Stimulated activated CD4-positive, alpha-beta T cell treated with anti-CD3 and anti-CD28 coated beads, Interleukin-12 subunit alpha, Interleukin-12 subunit beta, amount 100 ng/mL, for 4 hours (primary cell): ENCODE measurements around the gene HNRNPUL2.
"Not testable (repeated sequence)": the region's sequence is repeated elsewhere in the genome, so short reads cannot be mapped to it uniquely, and the experiment has no call there.

ENCODE experiments used
- DNase-seq: peaks from one replicate; pipeline ENCODE4 v3.0.0-alpha.2; 2020

HNRNPUL2 gene

GRCh38 chr11:62694455-62695167 lies 32.6 kb downstream of the HNRNPUL2 start:
- DNase-seq: peak; percentile 67

GRCh38 chr11:62693624-62694023 lies 33.6 kb downstream of the HNRNPUL2 start:
- not testable (repeated sequence) for DNase-seq

- DNase-seq: no peak
Measured at GRCh38 chr11:62689421-62690183, 37.7 kb downstream of the HNRNPUL2 start, which contains the start of gene LRRN4CL. Gene LRRN4CL, minus strand, starts transcription at chr11:62689530. Its CDS starts 1,022 bp downstream, at chr11:62688508.

DNA sequence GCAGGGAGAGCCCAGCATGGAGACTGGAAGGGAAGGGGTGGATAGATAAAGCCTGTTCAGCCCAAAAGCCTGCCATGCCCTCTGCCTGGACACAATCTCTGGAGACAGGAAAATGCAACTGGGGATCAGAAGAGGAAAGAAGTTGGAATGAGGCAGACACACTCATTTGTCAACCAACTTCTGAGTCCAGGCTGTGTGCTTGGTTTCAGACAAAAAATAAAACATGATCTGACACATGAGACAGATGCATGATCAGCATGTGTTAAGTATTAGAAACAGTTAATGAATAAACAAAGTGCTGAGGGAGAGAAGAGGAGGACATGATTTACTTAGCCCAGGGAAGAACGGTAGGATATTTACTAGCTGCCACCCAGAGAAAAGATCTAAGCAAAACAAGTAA lies 38.8 kb downstream of the HNRNPUL2 start:
- DNase-seq: no peak

- DNase-seq: no peak
Measured at GRCh38 chr11:62687508-62688396, 39.5 kb downstream of the HNRNPUL2 start.

DNA sequence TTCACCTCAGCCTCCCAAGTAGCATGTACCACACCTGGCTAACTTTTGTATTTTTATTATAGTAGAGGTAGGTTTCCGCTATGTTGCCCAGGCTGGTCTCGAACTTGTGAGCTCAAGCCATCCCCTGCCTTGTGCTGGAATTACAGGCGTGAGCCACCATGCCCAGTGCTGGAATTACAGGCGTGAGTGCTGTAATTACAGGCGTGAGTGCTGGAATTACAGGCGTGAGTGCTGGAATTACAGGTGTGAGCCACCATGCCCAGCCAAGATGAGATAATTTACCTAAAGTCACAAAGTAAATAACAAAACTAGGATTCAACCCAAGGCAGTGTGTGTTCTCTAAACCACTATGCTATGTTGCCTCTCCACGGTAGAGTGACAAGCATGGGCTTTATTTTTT lies 44.7 kb downstream of the HNRNPUL2 start:
- no peak for DNase-seq

- no peak for DNase-seq
Measured at GRCh38 chr11:62680825-62681240, 46.4 kb downstream of the HNRNPUL2 start.

DNA sequence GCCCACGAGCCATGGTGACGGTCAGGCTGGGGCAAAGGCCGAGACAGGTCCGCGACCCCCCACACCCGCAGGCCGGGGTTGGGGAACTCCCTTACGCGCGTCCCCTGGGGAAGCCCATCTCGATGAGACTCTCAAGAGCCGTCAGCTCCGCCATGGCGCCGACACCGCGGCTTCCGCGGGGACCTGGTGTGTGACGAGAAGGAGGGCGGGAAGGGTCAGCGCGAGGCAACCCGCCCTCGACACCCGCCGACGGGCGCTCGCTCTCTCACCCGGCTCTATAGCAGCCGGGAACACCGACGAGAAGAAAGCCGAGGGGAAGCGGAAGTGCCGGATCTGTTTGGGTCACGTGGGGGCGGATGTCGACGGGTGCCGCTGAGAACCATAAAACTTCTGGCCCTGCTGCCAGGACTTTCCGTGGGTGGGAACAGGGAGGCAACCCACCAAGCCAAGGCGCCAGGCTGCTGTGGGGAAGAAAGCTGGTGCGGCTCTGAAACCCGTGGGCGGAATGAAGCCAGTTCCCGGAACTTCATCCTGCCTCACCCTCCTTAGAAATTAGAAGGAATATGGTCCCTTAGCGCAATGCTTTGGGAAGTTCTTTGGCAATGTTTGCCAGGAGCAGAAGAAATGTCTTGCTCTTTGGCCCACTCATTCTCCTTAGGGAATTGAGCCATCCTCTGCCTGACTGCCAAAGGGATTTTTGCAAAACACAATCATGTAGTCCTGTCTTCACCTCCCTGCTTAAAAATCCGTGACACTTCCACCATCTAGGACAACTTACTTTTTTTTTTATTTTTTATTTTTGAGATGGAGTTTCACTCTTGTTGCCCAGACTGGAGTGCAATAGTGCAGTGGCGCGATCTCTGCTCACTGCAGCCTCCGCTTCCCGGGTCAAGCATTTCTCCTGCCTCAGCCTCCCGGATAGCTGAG lies 48.2 kb downstream of the HNRNPUL2 start, which contains the start of gene UBXN1:
UBXN1 (minus strand) TSS at position 304 of the 927 bp plus-strand sequence; CDS start at position 154, 150 bp downstream.
- DNase-seq: peak; percentile 79

GRCh38 chr11:62678433-62678769 lies 48.9 kb downstream of the HNRNPUL2 start:
- no peak for DNase-seq

- no peak for DNase-seq
Measured at GRCh38 chr11:62677714-62678113, 49.5 kb downstream of the HNRNPUL2 start.

DNA sequence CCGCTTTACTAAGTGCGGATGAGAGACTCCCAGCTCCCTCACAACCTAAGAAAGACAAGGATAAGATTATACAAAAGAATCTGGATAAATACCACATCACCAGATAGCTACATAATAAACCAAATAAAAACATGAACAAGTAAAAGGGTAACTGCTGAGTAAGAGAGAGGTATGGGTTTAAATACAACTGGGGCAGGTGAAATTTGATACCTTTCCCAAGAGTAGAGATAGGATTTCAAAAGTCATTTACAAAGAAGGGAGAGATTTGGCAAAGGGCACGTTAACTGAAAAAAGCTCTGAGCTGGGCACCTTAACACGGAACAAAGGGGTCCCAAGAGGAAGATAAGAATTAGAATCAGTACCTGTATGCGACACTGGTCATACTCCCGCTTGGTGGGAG lies 50.1 kb downstream of the HNRNPUL2 start:
- no peak for DNase-seq

- DNase-seq: no peak
Measured at GRCh38 chr11:62676698-62677097, 50.6 kb downstream of the HNRNPUL2 start.

DNA sequence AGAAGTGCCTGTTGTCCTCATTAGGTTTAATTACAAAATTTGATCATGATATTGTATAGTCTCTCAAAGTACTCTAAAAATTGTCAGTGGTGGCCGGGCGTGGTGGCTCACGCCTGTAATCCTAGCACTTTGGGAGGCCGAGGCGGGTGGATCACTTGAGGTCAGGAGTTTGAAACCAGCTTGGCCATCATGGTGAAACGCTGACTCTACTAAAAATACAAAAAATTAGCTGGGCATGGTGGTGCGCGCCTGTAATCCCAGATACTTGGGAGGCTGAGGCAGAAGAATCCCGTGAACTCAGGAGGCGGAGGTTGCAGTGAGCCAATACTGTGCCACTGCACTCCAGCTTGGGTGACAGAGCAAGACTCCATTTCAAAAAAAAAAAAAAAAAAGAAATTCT lies 51.8 kb downstream of the HNRNPUL2 start:
- not testable (repeated sequence) for DNase-seq

DNA sequence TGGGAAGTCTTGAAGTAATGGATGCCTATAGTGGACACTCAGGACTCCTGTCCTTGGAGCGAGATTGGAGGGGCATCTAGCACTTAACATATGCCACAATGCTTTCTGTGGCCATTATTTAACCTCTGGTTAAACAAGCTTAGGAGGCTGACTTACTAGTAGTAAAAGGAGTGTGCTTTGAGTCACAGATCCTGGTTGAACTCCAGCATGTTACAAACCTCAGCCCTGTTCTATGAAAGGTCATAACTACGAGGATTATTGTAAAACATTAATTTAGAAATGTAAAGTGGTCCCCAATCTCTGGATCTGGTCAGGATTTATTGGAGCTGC lies 54.1 kb downstream of the HNRNPUL2 start:
- DNase-seq: no peak

DNA sequence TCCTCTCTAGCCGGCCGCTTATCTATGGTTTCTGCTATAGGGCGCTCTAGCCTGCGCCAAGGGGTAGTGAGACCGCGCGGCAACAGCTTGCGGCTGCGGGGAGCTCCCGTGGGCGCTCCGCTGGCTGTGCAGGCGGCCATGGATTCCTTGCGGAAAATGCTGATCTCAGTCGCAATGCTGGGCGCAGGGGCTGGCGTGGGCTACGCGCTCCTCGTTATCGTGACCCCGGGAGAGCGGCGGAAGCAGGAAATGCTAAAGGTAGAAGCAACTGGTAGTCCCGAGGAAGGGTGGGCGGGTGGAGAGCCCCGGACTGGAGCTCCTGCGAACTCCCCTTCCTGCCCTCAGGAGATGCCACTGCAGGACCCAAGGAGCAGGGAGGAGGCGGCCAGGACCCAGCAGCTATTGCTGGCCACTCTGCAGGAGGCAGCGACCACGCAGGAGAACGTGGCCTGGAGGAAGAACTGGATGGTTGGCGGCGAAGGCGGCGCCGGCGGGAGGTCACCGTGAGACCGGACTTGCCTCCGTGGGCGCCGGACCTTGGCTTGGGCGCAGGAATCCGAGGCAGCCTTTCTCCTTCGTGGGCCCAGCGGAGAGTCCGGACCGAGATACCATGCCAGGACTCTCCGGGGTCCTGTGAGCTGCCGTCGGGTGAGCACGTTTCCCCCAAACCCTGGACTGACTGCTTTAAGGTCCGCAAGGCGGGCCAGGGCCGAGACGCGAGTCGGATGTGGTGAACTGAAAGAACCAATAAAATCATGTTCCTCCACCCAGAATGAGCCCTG lies 55.5 kb downstream of the HNRNPUL2 start, which contains the start of the genes LBHD1 and UQCC3:
LBHD1 (minus strand) TSS at position 660 of the 782 bp plus-strand sequence. CDS start 2,236 bp downstream, outside the sequence.
UQCC3 (plus strand) TSS at position 66 of the 782 bp plus-strand sequence; CDS start at position 139, 73 bp downstream.
- peak; percentile 72 for DNase-seq

DNA sequence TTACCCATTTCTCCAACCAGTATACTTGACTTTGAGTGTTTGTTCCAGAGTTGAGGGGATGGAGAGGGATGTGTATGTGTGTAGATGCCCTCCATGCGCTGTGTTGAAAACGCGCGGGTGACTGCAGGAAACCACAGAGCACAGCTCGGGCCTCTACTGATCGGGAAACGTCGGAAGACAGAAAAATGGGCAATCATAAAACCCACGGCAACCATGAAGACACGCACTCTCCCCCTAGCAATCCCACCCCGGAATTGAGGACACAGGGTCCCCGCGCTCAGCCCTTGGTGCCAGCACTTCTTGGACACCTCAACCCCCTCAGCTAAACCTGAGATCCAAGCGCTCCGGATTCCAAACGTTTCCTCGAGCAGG lies 56.0 kb downstream of the HNRNPUL2 start:
- no peak for DNase-seq

- DNase-seq: no peak
Measured at GRCh38 chr11:62669420-62670161, 57.7 kb downstream of the HNRNPUL2 start.

GRCh38 chr11:62667460-62667859 lies 59.8 kb downstream of the HNRNPUL2 start:
- no peak for DNase-seq

DNA sequence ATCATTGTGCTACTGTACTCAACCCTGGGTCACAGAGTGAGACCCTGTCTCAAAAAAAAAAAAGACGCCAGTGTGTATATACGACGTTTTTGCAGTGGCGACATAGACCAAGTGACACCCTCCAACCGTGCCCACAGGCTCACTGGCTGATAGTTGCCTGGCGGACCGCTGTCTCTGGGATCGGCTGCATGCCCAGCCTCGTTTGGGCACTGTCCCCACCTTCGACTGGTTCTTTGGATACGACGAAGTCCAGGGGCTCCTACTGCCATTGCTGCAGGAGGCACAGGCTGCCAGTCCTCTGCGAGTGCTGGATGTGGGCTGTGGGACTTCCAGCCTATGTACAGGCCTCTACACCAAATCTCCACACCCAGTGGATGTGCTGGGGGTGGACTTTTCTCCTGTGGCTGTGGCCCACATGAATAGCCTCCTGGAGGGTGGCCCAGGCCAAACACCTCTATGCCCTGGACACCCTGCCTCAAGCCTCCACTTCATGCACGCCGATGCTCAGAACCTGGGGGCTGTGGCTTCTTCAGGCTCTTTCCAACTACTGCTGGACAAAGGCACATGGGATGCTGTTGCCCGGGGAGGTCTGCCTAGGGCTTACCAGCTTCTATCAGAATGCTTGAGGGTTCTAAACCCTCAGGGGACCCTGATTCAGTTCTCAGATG lies 60.9 kb downstream of the HNRNPUL2 start:
- DNase-seq: no peak
